ENCODE measurements around the gene COL5A2. TPM values are rescaled to one million over a fixed set of nuclear protein-coding genes. Genes with fewer than 3 reads are reported as not detected.

COL5A2 gene
- total RNA-seq, 6 experiments from 2014 or later = 5.7 to 17.6 (median 8.6) TPM

DNA sequence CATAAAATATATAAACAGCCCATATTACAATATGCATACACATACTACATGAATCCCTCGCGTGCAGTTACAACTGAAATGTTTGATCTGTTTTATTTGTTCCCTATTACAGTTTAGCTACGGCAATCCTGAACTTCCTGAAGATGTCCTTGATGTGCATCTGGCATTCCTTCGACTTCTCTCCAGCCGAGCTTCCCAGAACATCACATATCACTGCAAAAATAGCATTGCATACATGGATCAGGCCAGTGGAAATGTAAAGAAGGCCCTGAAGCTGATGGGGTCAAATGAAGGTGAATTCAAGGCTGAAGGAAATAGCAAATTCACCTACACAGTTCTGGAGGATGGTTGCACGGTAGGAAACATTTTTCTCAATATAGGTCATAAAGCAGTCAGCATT lies 169.0 kb downstream of the COL5A2 start:
- Histone ChIP-seq H3K36me3 (no peaks in the 10 kb centered on the region), H3K9me3 (no peaks in the 10 kb centered on the region), H3K27me3 (no peaks in the 10 kb centered on the region), H3K27ac (no peak overlapping the region), H3K4me1 (no peaks in the 10 kb centered on the region), H3K4me3 (no peak overlapping the region)
- no peak for ATAC-seq
- TF ChIP-seq, protein P1, sequence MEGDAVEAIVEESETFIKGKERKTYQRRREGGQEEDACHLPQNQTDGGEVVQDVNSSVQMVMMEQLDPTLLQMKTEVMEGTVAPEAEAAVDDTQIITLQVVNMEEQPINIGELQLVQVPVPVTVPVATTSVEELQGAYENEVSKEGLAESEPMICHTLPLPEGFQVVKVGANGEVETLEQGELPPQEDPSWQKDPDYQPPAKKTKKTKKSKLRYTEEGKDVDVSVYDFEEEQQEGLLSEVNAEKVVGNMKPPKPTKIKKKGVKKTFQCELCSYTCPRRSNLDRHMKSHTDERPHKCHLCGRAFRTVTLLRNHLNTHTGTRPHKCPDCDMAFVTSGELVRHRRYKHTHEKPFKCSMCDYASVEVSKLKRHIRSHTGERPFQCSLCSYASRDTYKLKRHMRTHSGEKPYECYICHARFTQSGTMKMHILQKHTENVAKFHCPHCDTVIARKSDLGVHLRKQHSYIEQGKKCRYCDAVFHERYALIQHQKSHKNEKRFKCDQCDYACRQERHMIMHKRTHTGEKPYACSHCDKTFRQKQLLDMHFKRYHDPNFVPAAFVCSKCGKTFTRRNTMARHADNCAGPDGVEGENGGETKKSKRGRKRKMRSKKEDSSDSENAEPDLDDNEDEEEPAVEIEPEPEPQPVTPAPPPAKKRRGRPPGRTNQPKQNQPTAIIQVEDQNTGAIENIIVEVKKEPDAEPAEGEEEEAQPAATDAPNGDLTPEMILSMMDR (IDR thresholded peaks at IDR 0.05) = no peak
- TF ChIP-seq POLR2A (IDR thresholded peaks at IDR 0.05) = no peak
- DNase-seq = no peak
- intact Hi-C loops (cut with DNase I) = no loop called here
- WGBS (ENCODE audit: insufficient coverage, low coverage, low lambda C conversion rate, missing lambda C conversion rate) = 74% methylated on average over 6 of the region's 6 CpGs

DNA sequence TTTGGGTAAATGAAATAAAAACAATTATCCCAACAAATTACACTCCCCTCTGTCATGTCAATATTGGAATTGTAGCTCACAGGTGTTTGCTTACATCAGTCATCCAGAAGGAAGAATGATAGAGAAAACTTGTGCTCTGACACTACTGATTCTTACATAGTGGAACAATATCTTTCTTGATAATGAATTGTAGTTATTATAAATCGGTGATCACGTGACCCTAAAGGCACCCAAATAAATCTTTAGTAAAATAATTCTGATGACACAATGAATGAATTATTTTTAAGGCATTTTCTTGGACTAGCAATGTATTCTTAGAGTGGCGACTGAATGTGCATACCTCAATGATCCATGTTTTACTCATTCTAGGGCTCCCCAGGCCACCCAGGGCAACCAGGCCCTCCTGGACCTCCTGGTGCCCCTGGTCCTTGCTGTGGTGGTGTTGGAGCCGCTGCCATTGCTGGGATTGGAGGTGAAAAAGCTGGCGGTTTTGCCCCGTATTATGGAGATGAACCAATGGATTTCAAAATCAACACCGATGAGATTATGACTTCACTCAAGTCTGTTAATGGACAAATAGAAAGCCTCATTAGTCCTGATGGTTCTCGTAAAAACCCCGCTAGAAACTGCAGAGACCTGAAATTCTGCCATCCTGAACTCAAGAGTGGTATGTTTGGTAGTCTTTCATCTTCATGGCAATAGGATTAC lies 170.9 kb downstream of the COL5A2 start:
- DNase-seq (no peak), ATAC-seq (no peak)
- Histone ChIP-seq H3K9me3 (no peaks in the 10 kb centered on the region), H3K36me3 (no peaks in the 10 kb centered on the region), H3K4me1 (no peaks in the 10 kb centered on the region), H3K4me3 (no peak overlapping the region), H3K27me3 (no peaks in the 10 kb centered on the region), H3K27ac (no peak overlapping the region)
- WGBS (ENCODE audit: insufficient coverage, low coverage, low lambda C conversion rate, missing lambda C conversion rate) = 75% methylated on average over 9 of the region's 9 CpGs
- TF ChIP-seq POLR2A (IDR thresholded peaks at IDR 0.05) = no peak
- TF ChIP-seq, protein P1 (IDR thresholded peaks at IDR 0.05) = no peak
- intact Hi-C loops (cut with DNase I) = no loop called here

DNA sequence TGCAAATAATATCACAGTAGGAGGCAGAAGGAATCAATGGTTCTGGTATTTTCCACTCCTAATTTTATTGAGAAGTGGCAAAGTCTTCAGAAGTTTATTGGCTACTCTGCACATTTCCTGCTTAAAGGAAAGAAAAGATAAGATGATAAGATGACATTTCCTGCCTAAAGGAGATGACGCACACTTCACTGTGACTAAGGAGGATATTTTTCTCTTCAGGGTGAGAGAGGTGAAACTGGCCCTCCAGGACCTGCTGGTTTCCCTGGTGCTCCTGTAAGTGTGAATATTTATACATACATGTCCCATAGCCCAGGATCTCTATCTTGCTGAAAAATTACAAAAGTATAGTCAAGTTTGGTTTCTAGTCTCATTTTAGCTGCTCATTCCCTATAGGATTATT lies 177.5 kb downstream of the COL5A2 start:
- ATAC-seq (peak in 3 of 4 donors; percentile 22 to 66 (median 63)), DNase-seq (no peak)
- Histone ChIP-seq H3K27me3 (no peaks in the 10 kb centered on the region), H3K36me3 (no peaks in the 10 kb centered on the region), H3K27ac (no peak overlapping the region), H3K9me3 (no peaks in the 10 kb centered on the region), H3K4me3 (no peak overlapping the region), H3K4me1 (no peaks in the 10 kb centered on the region)
- TF ChIP-seq, protein P1 (IDR thresholded peaks at IDR 0.05) = no peak
- no peak for TF ChIP-seq POLR2A (IDR thresholded peaks at IDR 0.05)
- WGBS (ENCODE audit: insufficient coverage, low coverage, low lambda C conversion rate, missing lambda C conversion rate) = 40% methylated on average over 1 of the region's 1 CpG
- intact Hi-C loops (cut with DNase I) = no loop called here

DNA sequence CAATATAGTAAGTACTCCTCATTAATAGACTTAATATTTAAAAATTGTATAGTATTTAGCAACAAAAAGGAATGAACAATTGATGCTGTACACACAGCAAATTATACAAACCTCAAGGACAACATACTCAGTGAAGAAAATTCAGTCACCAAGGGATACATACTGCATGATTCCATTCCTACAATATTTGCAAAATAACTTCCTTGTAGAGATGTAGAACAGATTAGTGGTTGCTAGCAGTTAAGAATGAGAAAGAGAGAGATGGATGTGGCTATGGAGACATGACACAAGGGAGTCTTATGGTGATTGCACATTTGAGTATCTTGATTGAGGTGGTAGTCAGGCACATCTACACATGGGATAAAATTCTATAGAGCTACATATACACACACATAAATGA lies 179.3 kb downstream of the COL5A2 start:
- no peak for ATAC-seq
- intact Hi-C loops (cut with DNase I) = no loop called here
- Histone ChIP-seq H3K27me3 (no peaks in the 10 kb centered on the region), H3K4me1 (no peaks in the 10 kb centered on the region), H3K4me3 (no peak overlapping the region), H3K27ac (no peak overlapping the region), H3K9me3 (peaks cover 0 to under 1% (median 0%) of the 10 kb centered on the region in 4 donors), H3K36me3 (no peaks in the 10 kb centered on the region)
- DNase-seq = no peak
- TF ChIP-seq, protein P1 (IDR thresholded peaks at IDR 0.05) = no peak
- no peak for TF ChIP-seq POLR2A (IDR thresholded peaks at IDR 0.05)

DNA sequence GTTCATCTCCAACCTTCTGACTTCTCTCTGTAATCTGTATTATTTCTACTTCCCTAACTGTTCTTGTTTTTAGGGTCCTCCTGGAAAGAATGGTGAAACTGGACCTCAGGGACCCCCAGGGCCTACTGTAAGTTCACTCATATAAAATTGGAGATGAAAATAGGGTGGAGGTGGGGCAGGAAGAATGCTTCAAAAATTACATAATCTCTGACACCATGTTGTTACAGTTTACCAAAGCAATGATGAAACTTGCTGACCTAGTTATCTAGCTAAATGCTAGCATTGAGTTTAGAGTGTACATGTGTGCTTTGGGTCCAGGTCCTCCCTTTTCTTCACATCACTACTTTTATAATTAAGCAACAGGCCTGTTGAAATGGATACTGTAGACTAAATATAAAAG lies 182.3 kb downstream of the COL5A2 start:
- intact Hi-C loops (cut with DNase I) = no loop called here
- H3K27ac ChIP-seq = no peak overlapping the region
- no peaks in the 10 kb centered on the region for H3K36me3 ChIP-seq
- ATAC-seq (peak in 1 of 4 donors; percentile 15), DNase-seq (no peak)
- no peak for TF ChIP-seq POLR2A (IDR thresholded peaks at IDR 0.05)
- TF ChIP-seq, protein P1 (IDR thresholded peaks at IDR 0.05) = no peak
- no peak overlapping the region for H3K4me3 ChIP-seq
- no peaks in the 10 kb centered on the region for H3K27me3 ChIP-seq
- H3K9me3 ChIP-seq = peaks cover 0 to 3% (median 0%) of the 10 kb centered on the region in 4 donors
- H3K4me1 ChIP-seq = no peaks in the 10 kb centered on the region

Data from right lobe of liver (tissue), 6 donors.